Natural killer cell (primary cell): ENCODE data around the gene LSAMP. TPM values are rescaled to one million over a fixed set of nuclear protein-coding genes. Genes with fewer than 3 reads are reported as not detected.

Experiments
- ATAC-seq, 3 donors: fragments of 150-1000 bp in 2 of 3; fragments of 200-7000 bp in 1 of 3; cut with Tn5 transposase; 1 replicate in 1 of 3; 2 replicates in 2 of 3; pipeline ENCODE4 v1.10.0; 2021; ENCODE audit warnings: mild to moderate bottlenecking in 2 of 3, moderate library complexity in 2 of 3
- DNase-seq, 2 donors: peaks; one replicate each; pipeline versions ENCODE4 v3.0.0 to v3.0.0-alpha.2; 2013 to 2021; ENCODE audit warnings: mixed read lengths in 1 of 2
- H3K27ac ChIP-seq: one replicate; pipeline ENCODE4 v1.5.1; 2013; ENCODE audit warnings: mild to moderate bottlenecking, low read length
- H3K27me3 ChIP-seq: one replicate; pipeline ENCODE4 v1.6.1; 2013; ENCODE audit warnings: low read length; ENCODE audit not compliant: control insufficient read depth, insufficient read depth
- H3K36me3 ChIP-seq: one replicate; pipeline ENCODE4 v1.6.1; 2013; ENCODE audit warnings: low read length; ENCODE audit not compliant: control insufficient read depth, insufficient read depth
- H3K4me1 ChIP-seq: one replicate; pipeline ENCODE4 v1.6.1; 2013; ENCODE audit warnings: low read length; ENCODE audit not compliant: control insufficient read depth, insufficient read depth
- H3K4me3 ChIP-seq: one replicate; pipeline ENCODE4 v1.5.1; 2013; ENCODE audit warnings: low read length
- H3K9me3 ChIP-seq: one replicate; pipeline ENCODE4 v1.6.1; 2013; ENCODE audit warnings: low read length; ENCODE audit not compliant: control insufficient read depth, insufficient read depth
- H3K27ac Mint-ChIP-seq, 2 donors: one replicate each; pipeline ENCODE4 v1.8.0; 2022; ENCODE audit warnings: mild to moderate bottlenecking in 2 of 2, mixed read lengths in 2 of 2, moderate library complexity in 1 of 2
- H3K27me3 Mint-ChIP-seq, 2 donors: one replicate each; pipeline ENCODE4 v1.8.0; 2022; ENCODE audit warnings: low read depth in 2 of 2, mixed read lengths in 2 of 2
- H3K36me3 Mint-ChIP-seq: one replicate; pipeline ENCODE4 v1.8.0; 2022; ENCODE audit warnings: mixed read lengths
- H3K4me1 Mint-ChIP-seq, 2 donors: one replicate each; pipeline ENCODE4 v1.8.0; 2022; ENCODE audit warnings: mixed read lengths in 2 of 2
- H3K4me3 Mint-ChIP-seq: one replicate; pipeline ENCODE4 v1.8.0; 2022; ENCODE audit warnings: mild to moderate bottlenecking, moderate library complexity, mixed read lengths
- H3K9me3 Mint-ChIP-seq, 2 donors: one replicate each; pipeline ENCODE4 v1.8.0; 2022; ENCODE audit warnings: mixed read lengths in 2 of 2
- CTCF ChIP-seq: fragments of 200-600 bp; IDR thresholded peaks from one replicate; pipeline ENCODE4 v1.8.0; 2022; ENCODE audit warnings: antibody characterized with exemption
- WGBS: methylation state at CpG from one replicate; pipeline ENCODE4 v1.1.7; 2013; ENCODE audit warnings: missing lambda C conversion rate; ENCODE audit not compliant: insufficient coverage; 5-methylcytosine and 5-hydroxymethylcytosine counted together
- intact Hi-C: fragments of 100-400 bp; cut with micrococcal nuclease; formaldehyde crosslinking; loops from one replicate; pipeline ENCODE4 v1.14.2; 2022
- total RNA-seq, 4 donors: library from RNA; stranded (reverse); fragments of 120-200 nt in 1 of 4; gene quantifications; one replicate each; pipeline versions ENCODE4 v1.2.3 to v1.2.4, GENCODE V29; 2013 to 2022

The LSAMP gene
- total RNA-seq, 3 donors from 2014 or later (not counting 1 experiment from before 2014, with no cell fraction given) = not detected

GRCh38 chr3:116129187-116129946 lies 315.9 kb downstream of the LSAMP start:
- Mint-ChIP-seq H3K27me3 (no peaks in the 10 kb centered on the region), H3K4me1 (no peaks in the 10 kb centered on the region), H3K9me3 (peaks cover 7 to 9% of the 10 kb centered on the region in 2 donors), H3K4me3 (no peak overlapping the region), H3K27ac (no peak overlapping the region), H3K36me3 (no peaks in the 10 kb centered on the region)
- ATAC-seq (no peak), DNase-seq (no peak)
- no peak overlapping the region for H3K27ac ChIP-seq
- H3K27me3 ChIP-seq = no peaks in the 10 kb centered on the region
- H3K9me3 ChIP-seq = no peaks in the 10 kb centered on the region
- TF ChIP-seq CTCF = no peak
- H3K4me3 ChIP-seq = no peak overlapping the region
- WGBS = 88% methylated on average over 4 of the region's 5 CpGs
- H3K36me3 ChIP-seq = no peaks in the 10 kb centered on the region
- no peaks in the 10 kb centered on the region for H3K4me1 ChIP-seq
- intact Hi-C loops = no loop called here

- Mint-ChIP-seq H3K27me3 (no peaks in the 10 kb centered on the region), H3K4me1 (no peaks in the 10 kb centered on the region), H3K9me3 (peaks cover 7% of the 10 kb centered on the region in 2 donors), H3K4me3 (no peak overlapping the region), H3K27ac (no peak overlapping the region), H3K36me3 (no peaks in the 10 kb centered on the region)
- Histone ChIP-seq H3K9me3 (no peaks in the 10 kb centered on the region), H3K4me3 (no peak overlapping the region), H3K27me3 (no peaks in the 10 kb centered on the region), H3K36me3 (no peaks in the 10 kb centered on the region), H3K4me1 (no peaks in the 10 kb centered on the region), H3K27ac (no peak overlapping the region)
- no peak for TF ChIP-seq CTCF
- DNase-seq = no peak
- intact Hi-C loops = no loop called here
- ATAC-seq = no peak
- no CpG with 5 or more reads among the region's 2 CpGs for WGBS
Measured at GRCh38 chr3:116127464-116127863, 317.8 kb downstream of the LSAMP start.

DNA sequence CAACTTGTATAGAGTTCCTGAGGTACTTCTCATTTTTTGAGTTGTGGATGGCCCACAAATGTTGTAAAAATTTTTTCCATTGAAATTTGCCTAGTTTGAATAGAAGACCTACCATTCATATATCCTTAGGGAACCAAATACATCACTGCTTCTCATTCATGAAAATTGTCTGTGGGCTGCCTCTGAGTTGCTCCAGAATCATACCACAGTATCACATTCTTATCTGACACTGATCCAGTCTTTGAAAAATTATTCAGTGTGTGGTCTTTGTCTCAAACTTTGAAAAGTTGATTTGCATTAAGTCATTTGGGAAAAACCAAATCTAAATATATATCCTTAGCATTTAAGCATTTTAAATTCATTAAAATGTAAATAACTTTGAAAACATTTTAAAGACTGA lies 321.1 kb downstream of the LSAMP start:
- Histone ChIP-seq H3K4me1 (no peaks in the 10 kb centered on the region), H3K27ac (no peak overlapping the region), H3K4me3 (no peak overlapping the region), H3K36me3 (no peaks in the 10 kb centered on the region), H3K9me3 (no peaks in the 10 kb centered on the region), H3K27me3 (no peaks in the 10 kb centered on the region)
- Mint-ChIP-seq H3K9me3 (peaks cover 6 to 8% of the 10 kb centered on the region in 2 donors), H3K36me3 (no peaks in the 10 kb centered on the region), H3K4me1 (no peaks in the 10 kb centered on the region), H3K27me3 (no peaks in the 10 kb centered on the region), H3K4me3 (no peak overlapping the region), H3K27ac (no peak overlapping the region)
- DNase-seq (no peak), ATAC-seq (no peak)
- intact Hi-C loops = no loop called here
- no peak for TF ChIP-seq CTCF
